Activated naive CD4-positive, alpha-beta T cell treated with anti-CD3 and anti-CD28 coated beads, Interleukin-2, amount 50 U/mL, for 16 hours (primary cell): ENCODE data around the gene OR10A4.
"Not testable (repeated sequence)": the region's sequence is repeated elsewhere in the genome, so short reads cannot be mapped to it uniquely, and the experiment has no call there.

Experiments used
- DNase-seq: peaks from one replicate; pipeline ENCODE4 v3.0.0-alpha.2; 2020

OR10A4 gene, protein sequence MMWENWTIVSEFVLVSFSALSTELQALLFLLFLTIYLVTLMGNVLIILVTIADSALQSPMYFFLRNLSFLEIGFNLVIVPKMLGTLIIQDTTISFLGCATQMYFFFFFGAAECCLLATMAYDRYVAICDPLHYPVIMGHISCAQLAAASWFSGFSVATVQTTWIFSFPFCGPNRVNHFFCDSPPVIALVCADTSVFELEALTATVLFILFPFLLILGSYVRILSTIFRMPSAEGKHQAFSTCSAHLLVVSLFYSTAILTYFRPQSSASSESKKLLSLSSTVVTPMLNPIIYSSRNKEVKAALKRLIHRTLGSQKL

DNA sequence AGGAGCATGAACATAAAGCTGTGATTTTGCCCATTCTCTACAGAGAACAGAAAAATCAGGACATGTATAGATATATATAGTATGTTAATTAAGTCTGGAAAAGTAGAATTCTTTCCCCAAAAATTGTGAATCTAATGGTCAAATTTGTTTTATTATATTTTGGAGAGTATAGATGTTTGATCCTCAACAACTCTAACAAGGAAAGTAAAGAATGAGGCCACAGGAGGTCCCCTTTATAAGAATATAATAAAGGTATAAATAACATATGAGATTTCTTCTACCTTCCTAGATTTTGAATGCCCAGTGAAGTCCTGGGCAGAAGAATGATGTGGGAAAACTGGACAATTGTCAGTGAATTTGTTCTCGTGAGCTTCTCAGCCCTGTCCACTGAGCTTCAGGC lies at the start of gene OR10A4:
Gene OR10A4 (plus strand): TSS at position 301 of the 400 bp plus-strand sequence. CDS start 23 bp downstream, at position 324.
- DNase-seq: no peak

DNA sequence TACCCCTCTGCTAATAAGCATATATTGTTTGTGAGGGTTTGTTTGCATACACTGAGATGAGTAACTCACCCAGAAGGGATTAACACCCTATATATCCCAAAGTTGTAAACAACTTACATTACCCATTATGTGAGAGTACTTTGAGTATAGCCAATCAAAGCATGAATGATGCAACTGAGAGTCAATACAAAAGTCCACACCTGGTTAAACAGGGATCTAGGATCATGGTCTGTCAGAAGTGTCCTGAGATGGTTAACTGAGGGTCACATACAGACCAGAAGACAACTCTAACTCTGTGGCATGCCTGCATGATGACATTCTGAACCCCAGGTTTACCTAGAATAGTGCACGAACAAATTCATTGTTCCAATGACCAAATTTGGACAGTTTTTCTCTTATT lies 48.3 kb upstream of the OR10A4 start:
- DNase-seq: no peak

DNA sequence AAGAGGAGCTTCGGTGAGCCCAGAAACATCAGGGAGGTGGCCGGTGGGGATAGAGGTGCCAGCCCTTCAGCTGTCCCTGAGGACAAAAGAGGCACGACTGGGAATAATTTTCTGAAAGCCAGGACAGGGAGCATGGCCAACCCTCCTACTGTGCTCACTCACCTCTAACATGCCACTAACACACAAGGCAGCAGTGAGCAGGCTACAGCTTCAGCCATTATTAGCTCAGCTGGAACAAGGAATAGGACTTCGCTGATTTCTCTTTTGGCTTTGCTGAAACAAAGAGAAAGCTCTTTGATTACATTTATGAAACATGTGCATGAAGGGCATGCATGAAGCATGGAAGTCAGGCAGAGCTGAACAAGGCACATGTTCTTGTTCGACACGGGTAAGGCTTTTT lies 43.1 kb upstream of the OR10A4 start:
- no peak for DNase-seq

DNA sequence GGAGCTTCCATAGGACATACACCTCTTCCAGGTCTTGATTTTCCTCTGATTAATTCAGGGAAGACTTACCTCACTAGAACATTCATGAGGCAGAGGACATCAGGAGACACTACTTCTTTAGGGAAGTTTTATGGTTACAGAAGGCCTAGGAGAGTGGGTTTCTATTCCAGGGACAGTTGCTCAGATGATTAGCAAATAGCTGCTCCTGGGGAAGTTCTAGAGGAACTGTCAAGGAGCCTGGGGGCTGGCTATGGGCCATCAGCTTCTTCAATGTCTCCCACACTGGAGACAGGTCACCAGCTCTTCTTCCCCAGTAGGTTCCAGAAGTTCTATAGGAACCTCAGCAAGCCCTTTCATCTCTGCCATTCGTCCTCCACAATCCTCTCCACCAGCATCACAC lies 42.4 kb upstream of the OR10A4 start:
- DNase-seq: no peak

DNA sequence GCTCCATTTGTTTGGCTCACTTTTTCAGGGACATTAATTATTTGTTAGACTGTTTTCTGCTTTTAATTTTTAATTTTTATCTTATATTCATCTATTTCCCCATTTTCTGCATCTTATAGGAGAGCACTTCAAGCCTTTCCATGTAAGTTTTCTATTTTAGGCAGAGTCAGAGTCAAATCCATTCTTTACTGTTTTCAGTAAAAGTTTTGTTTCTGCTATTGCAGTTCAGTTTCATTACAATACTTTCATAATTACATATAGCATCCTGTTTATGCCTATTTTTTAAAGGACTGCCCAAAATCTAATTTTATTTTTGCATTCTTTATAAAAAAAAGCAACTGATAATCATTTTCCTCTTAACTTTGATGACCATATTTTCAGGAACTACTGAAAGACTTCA lies 34.7 kb upstream of the OR10A4 start:
- DNase-seq: no peak

DNA sequence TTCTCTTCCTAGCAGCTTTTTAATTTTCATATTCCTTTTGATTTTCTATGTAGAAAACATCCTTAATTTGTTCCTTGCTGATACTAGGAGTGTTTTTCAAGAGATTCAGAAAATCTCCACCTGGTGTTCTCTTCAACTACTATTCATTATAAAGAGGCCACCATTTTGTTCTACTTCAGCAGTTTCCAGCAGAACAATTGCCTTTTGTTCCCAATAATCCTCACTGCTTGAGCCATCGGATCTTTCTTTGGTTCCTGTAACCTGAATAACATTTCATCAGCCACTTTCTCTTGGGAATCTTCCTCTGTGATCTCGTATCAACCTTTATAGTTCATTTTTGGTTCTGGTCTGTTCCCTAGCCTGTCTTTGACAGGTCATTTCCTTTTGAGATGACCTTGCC lies 32.8 kb upstream of the OR10A4 start:
- DNase-seq: no peak

DNA sequence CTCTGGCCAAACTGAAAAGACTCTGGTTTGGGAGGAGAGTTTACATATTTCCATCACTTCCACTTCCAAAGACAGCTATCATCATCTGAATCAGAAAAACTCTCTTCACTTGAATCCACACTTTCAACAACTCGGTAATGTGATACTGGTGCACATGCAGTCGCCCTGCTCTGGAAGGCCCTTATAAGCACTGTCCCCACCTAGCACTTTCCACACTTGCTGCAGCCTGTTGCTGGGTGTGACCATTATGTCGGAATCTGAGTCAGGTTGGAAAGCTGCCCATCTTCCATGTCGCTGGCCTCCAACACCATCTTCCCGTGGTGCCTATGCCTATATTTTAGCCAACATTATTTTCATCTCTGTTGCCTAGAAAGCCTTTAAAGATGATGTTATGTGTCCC lies 32.1 kb upstream of the OR10A4 start:
- DNase-seq: no peak

DNA sequence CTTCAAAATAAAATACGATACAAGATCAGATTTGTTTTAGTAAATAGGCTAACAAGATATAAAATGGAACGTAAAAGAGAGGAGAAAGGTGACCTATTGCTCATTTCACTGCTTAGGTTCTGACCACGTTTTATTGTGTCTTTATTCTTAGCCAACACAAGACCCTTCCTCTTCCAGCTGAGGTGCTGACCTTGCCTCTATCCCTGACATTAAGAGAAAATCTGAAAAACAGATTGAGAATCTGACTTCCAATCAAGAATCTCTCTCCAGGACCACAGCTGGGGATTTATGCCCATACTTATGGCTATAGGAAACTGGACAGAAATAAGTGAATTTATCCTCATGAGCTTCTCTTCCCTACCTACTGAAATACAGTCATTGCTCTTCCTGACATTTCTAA lies 31.0 kb upstream of the OR10A4 start, which contains the start of gene OR10A5:
Gene OR10A5 (plus strand): TSS at position 301 of the 400 bp plus-strand sequence. CDS start 0 bp downstream, at position 301.
- DNase-seq: no peak

DNA sequence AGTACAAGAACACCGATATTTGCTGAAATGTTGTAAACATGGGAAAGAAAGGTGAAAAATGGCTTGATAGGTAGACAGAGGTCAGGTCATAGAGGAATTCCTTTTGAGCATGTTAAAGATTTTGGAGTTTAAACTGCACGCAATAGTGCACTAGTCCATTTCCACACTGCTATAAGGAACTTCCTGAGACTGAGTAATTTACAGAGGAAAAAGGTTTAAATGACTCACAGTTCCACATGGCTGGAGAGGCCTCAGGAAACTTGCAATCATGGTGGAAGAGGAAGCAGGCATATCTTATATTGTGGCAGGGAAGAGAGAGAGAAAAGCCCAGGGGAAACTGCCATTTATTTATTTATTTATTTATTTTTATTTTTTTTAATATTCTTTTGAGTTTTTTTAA lies 25.9 kb upstream of the OR10A4 start:
- no peak for DNase-seq

DNA sequence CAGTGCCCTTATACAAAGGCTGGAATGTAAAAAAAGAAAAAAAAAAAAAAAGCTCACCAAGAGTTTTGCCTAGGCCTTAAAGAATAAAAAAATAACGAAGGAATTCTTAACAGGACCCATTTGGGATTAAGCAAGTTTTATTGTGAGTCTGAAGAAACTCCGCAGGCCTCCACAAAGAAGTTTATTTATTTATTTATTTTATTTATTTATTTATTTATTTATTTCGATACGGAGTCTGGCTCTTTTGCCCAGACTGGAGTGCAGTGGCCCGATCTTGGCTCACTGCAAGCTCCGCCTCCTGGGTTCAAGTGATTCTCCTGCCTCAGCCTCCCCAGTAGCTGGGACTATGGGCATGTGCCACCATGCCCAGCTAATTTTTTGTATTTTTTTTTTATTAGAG lies 21.6 kb upstream of the OR10A4 start:
- not testable (repeated sequence) for DNase-seq

DNA sequence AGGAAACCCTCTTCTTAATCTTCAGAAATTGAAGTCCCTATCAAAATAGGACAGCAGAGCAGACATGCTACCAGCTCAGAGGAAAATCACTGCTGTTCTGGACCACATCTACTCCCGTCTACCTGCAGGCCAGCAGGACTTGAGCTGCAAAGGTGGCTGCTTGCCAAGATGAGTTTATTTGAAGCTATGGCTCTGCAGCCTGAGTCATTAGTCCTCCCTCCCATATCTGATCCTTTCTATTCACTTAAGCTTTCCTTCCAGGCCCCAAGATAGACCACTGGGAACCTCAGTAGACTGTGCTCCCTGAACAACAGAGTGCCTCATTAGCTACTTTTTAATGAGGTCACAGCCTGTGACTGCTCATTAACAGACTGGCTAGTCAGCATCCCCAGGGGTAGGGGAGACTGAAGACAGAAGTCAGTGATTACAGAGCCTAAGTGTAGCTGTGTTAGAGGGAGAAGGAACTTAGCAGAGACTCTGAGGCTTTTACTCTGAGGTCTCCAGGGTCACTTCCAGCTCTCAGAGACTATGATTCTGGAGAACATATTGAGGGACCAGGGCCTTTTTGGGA lies 20.4 kb upstream of the OR10A4 start:
- no peak for DNase-seq

DNA sequence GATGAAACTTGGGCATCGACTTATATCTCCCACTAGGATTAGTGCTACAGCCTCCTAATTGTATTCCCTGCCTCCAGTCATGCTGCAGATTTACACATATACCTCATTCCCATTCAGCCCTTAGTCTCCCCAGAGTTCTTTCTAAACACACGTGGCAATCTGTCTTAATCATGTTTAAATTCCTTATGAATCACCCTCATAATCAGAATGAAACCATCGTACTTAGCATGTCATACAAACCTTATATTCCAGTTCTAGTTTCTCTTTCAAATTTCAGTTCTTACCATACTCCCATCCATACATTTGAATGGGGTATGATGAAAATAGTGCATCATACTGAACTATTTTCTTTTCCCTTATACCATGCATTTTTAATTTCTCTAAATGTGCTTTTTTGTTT lies 19.6 kb upstream of the OR10A4 start:
- DNase-seq: no peak

DNA sequence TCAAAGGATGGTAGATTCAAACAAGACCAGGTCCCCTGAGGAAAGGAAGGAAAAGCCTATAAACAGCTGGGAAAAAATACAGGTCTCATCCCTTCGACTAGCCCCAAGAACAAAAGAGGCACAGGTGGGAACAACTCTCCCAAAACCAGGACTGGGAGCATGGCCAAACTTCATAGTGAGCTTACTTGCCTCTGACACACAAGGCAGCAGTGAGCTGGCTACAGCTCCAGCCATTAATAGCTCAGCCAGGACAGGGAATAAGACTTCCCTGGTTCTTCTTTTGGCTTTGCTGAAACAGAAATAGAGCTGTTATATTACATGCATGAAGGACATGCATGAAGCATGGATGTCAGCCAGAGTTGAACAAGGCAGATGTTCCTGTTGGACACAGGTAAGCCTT lies 13.5 kb upstream of the OR10A4 start, which contains the start of gene OR10A2:
Gene OR10A2 (plus strand): TSS at position 97 of the 400 bp plus-strand sequence. CDS start 6,698 bp downstream, outside the sequence.
- no peak for DNase-seq

DNA sequence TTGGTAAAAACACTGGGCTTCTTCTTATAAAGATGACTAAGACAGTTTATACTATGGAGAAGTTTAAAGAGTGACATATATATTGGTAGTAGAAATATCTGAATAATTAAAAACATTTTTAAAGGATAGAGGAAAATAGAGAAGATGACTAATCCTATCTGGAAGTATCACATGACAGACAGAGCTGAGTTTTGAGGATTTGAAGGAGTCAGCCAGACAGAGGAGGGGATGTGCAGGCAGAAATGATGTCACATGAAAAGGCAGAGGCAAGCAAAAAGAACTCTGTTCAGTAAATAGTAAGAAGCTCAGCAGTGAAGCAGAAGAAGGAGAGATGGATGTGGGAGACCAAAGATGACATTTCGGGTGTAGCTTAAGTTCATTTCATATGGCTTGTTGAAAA lies 12.0 kb upstream of the OR10A4 start:
- DNase-seq: no peak

DNA sequence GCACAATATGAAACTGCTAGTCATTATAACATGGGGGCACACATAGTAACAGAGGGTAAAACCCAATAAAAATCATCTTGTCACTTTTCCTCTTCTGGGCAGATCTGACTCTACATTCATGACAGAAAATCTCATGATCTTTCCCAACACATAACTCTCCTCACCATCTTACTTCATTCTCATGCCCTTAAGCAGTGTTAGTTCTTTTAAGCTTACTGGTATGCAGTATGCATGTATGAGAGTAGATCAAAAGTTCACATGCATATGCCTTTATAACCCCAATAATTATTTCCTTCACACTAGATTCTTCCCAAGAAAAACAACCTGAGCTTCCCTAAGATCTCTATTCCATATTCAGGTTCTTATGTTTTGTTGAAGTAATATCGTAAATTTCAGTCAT lies 5.1 kb upstream of the OR10A4 start:
- DNase-seq: no peak

DNA sequence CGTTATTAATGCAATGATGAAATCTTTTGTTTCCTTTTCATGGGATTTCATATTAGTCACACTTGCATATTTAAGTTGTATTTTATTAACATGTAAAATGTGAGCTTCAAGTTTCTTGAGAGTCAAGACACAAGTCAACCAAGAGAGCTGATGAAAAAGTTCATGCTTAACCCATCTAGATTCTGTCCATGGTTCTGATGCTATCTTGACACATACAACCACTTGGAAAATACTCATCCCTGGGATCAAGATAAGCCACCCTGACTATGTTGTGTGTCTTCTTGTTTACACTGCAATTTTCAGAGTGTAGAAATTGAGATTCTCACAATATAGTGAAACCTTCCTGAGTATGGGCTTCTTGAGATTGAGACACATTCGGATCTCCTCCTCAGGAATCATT lies 664 bp upstream of the OR10A4 start:
- DNase-seq: no peak

DNA sequence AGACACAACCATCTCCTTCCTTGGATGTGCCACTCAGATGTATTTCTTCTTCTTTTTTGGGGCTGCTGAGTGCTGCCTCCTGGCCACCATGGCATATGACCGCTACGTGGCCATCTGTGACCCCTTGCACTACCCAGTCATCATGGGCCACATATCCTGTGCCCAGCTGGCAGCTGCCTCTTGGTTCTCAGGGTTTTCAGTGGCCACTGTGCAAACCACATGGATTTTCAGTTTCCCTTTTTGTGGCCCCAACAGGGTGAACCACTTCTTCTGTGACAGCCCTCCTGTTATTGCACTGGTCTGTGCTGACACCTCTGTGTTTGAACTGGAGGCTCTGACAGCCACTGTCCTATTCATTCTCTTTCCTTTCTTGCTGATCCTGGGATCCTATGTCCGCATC lies 489 bp downstream of the OR10A4 start:
- DNase-seq: no peak

DNA sequence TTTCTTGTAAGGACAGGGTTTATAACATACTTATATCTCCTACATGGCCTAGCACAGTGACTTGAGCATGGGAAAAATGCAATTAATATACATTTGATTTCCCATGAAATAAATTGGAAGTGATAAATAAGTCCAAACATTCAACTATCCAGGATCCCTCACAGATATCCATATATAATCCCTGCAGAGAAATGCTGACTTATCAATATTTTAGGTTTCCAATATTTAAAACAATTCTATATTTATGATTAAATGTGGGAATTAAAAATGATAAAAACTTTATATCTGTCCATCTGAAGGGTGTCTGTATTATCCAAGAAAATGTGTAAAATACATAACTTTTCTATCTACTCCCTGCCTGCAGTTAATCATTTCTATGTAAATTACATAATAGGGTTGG lies 6.3 kb downstream of the OR10A4 start:
- no peak for DNase-seq

DNA sequence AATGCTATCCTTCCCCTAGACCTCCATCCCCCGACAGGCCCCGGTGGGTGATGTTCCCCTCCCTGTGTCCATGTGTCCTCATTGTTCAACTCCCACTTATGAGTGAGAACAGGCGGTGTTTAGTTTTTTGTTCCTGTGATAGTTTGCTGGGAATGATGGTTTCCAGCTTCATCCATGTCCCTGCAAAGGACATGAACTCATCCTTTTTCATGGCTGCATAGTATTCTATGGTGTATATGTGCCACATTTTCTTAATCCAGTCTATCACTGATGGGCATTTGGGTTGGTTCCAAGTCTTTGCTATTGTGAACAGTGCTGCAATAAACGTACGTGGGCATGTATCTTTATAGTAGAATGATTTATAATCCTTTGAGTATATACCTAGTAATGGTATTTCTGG lies 11.3 kb downstream of the OR10A4 start:
- DNase-seq: not testable (repeated sequence)

DNA sequence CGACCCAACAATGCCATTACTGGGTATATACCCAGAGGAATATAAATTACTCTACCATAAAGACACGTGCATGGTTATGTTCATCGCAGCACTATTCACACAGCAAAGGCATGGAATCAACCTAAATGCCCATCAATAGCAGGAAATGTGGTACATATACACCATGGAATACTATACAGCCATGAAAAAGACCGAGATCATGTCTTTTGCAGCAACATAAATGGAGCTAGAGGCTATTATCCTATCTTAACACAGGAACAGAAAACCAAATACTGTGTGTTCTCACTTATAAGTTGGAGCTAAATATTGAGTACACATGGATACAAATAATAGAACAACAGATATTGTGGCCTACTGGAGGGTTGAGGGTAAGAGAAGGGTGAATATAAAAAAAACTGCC lies 12.4 kb downstream of the OR10A4 start:
- no peak for DNase-seq

DNA sequence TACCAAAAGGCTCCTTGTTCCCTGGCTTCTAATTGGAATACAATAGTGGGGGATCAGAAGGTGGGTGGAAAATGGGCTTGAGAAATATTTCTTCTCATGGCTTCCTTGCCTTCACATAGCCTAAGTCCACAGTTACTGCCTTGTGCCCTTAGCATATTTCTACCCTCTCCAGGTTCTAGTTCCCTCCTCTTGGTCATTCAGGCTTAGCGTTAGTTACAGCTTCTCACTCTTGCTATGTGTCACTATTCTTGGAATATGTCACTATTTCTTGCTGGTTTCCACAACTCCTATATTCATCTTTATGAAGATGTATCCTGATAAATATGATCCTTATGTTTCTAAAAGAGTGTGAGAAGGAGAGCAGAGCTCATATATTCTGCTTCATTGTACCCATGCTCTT lies 13.4 kb downstream of the OR10A4 start:
- no peak for DNase-seq

DNA sequence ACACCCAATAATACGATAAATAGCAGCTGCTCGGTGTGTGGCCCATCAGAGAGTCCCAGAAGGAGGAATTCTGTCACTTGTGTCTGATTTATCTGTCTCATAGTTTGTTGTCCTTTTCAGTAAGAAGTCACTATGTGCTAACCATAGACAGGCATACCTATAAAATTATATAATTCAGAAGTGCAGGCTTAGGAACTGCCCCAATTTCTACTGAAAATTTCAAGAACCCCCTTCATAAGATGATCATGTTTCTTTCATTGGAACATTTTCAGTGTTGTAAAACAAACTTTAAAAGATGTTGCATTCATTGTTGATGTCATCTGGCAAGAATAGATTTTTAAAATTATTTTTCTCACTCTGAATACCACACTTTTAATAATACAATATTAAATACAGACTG lies 16.0 kb downstream of the OR10A4 start, which contains the start of gene OR2D2:
Gene OR2D2 (minus strand): TSS at position 101 of the 400 bp plus-strand sequence. CDS start 0 bp downstream, at position 101.
- no peak for DNase-seq

DNA sequence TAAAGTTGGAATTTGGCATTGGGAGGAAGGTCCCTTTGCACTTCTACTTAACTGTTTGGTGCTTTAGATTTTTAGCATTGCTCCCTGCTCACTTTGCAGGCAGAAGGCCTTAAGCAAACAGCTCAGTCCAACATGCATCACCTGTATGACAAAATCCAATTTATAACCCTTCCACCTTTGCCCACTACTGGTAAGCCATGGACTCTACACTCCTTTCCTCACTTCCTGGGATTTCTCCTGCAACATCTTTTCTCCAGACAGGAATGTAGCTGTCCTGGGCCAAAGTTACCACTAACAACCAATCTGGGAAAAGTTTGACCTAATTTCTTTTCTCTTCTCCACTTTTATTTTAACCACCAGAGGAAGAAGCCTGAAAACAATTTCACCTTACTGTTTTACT lies 17.7 kb downstream of the OR10A4 start:
- no peak for DNase-seq

DNA sequence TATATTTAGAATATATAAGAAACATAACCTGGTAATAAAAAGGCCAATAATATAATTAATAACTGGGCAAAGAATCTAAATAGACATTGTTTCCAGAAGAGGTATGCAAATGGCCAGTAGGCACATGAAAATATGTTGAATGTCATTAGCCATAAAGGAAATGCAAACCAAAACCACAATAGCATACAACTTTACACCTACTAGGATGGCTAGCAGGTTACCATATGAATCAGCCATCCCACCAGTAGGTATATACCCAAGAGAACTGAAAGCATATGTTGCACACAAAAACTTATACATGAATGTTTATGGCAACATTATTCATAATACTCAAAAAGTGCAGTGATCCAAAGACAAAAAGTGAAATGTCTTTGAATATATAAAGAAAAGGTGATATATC lies 18.6 kb downstream of the OR10A4 start:
- DNase-seq: no peak

DNA sequence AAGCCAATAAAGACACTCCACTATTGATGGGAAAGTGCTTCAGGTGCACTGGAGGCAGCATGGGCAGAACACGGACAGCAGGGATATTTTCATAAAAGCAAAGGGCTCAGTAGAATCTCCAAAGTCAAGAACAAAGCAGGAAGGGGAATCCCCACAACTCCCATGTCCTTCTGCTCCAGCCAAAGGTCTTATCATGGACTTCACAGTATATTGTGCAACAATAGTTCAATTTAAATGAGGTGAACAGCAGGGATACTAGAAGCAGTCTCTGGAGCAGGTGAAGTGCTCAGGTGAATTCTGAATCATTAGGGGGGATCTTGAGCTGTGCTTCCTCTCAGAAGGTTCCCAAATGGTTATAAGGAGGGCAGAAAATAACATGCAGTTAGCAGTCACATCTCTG lies 22.5 kb downstream of the OR10A4 start:
- no peak for DNase-seq
